Right lobe of liver (tissue), 6 donors: ENCODE measurements around the gene C2orf49. TPM values are rescaled to one million over a fixed set of nuclear protein-coding genes. Genes with fewer than 3 reads are reported as not detected.

Experiments
- ATAC-seq, 4 donors: fragments of 200-7000 bp; cut with Tn5 transposase; one replicate each; pipeline ENCODE4 v1.9.1; 2020; ENCODE audit warnings: mild to moderate bottlenecking in 4 of 4, moderate library complexity in 4 of 4
- DNase-seq, 3 donors: peaks; one replicate each; pipeline ENCODE4 v3.0.0-alpha.2; 2020
- H3K27ac ChIP-seq, 3 donors: fragments of 200-600 bp; one replicate each; pipeline ENCODE4 v1.8.0; 2022
- H3K27me3 ChIP-seq, 2 donors: fragments of 200-600 bp; one replicate each; pipeline ENCODE4 v1.8.0; 2022
- H3K36me3 ChIP-seq, 4 donors: fragments of 200-600 bp; sonication (generic) in 1 of 4; one replicate each; pipeline versions ENCODE4 v1.5.1 to v1.8.0; 2017 to 2022; ENCODE audit warnings: control low read depth in 1 of 4
- H3K4me1 ChIP-seq, 4 donors: fragments of 200-600 bp; sonication (generic) in 1 of 4; one replicate each; pipeline versions ENCODE4 v1.5.1 to v1.8.0; 2017 to 2022; ENCODE audit warnings: control low read depth in 1 of 4
- H3K4me3 ChIP-seq, 3 donors: fragments of 200-600 bp; one replicate each; pipeline ENCODE4 v1.8.0; 2022
- H3K9me3 ChIP-seq, 4 donors: fragments of 200-600 bp; sonication (generic) in 1 of 4; one replicate each; pipeline versions ENCODE4 v1.5.1 to v1.8.0; 2017 to 2022; ENCODE audit warnings: control low read depth in 1 of 4
- CTCF ChIP-seq, 4 donors: fragments of 200-600 bp in 3 of 4; fragments of 450-650 bp in 1 of 4; IDR thresholded peaks; one replicate each; pipeline versions ENCODE4 v1.5.1 to v1.8.0; 2016 to 2022; ENCODE audit warnings: antibody characterized with exemption in 4 of 4, mild to moderate bottlenecking in 2 of 4
- POLR2A ChIP-seq: fragments of 450-650 bp; IDR thresholded peaks from one replicate; pipeline ENCODE4 v1.6.1; 2017; ENCODE audit warnings: antibody characterized with exemption, mild to moderate bottlenecking
- WGBS: methylation state at CpG from one replicate; pipeline ENCODE4 v1.1.6; 2018; ENCODE audit warnings: low coverage, low lambda C conversion rate; ENCODE audit not compliant: insufficient coverage; ENCODE audit errors: missing lambda C conversion rate; 5-methylcytosine and 5-hydroxymethylcytosine counted together
- intact Hi-C, 2 donors: fragments of 100-400 bp; cut with DNase I; formaldehyde crosslinking; loops; one replicate each; pipeline versions ENCODE4 v1.11.2 to v1.14.1; 2022
- total RNA-seq, 6 experiments: library from RNA; depleted of rRNA in 2 of 6; stranded (reverse); fragments of >200 nt in 2 of 6; fragmentation: NEBNext Ultra II Directional in 3 of 6; extraction: Animal tissue kit (Norgen Biotek cat#: 25700) in 3 of 6; gene quantifications; one replicate each; pipeline versions ENCODE4 v1.1.0 to v1.2.4, GENCODE V29; 2016 to 2023
- donor health status: DM: no; HTN: yes; CAD: no.
- donor health status: DM: no; HTN: no; CAD: no.
- donor health status: DM: no; HTN: no; CAD: no.
- donor health status: DM: no; HTN: yes; CAD: no.
- donor health status: DM: no; HTN: yes; CAD: no.

Gene C2orf49
- total RNA-seq, 6 experiments from 2014 or later: 3.9 to 7.4 (median 6.4) TPM

- TF ChIP-seq CTCF (IDR thresholded peaks at IDR 0.05): no peak
- TF ChIP-seq POLR2A: no peak
- no peak for DNase-seq
- no peak overlapping the region for H3K4me3 ChIP-seq
- no peaks in the 10 kb centered on the region for H3K9me3 ChIP-seq
- H3K36me3 ChIP-seq: no peaks in the 10 kb centered on the region
- ATAC-seq: no peak
- H3K27ac ChIP-seq: no peak overlapping the region
- no peaks in the 10 kb centered on the region for H3K4me1 ChIP-seq
- no peaks in the 10 kb centered on the region for H3K27me3 ChIP-seq
- intact Hi-C loops: no loop called here
Measured at GRCh38 chr2:105313877-105314276, 23.5 kb upstream of the C2orf49 start.

- H3K9me3 ChIP-seq: no peaks in the 10 kb centered on the region
- no peak overlapping the region for H3K27ac ChIP-seq
- no peak for DNase-seq
- no peak for TF ChIP-seq POLR2A
- no peak for ATAC-seq
- H3K27me3 ChIP-seq: no peaks in the 10 kb centered on the region
- no peaks in the 10 kb centered on the region for H3K4me1 ChIP-seq
- H3K4me3 ChIP-seq: no peak overlapping the region
- intact Hi-C loops: no loop called here
- H3K36me3 ChIP-seq: no peaks in the 10 kb centered on the region
- WGBS: 75% methylated on average over 3 of the region's 3 CpGs
Measured at GRCh38 chr2:105315314-105315713, 22.0 kb upstream of the C2orf49 start.

GRCh38 chr2:105317937-105318336 lies 19.4 kb upstream of the C2orf49 start:
- intact Hi-C loops: no loop called here
- TF ChIP-seq CTCF (IDR thresholded peaks at IDR 0.05) (no peak), POLR2A (no peak)
- no peaks in the 10 kb centered on the region for H3K27me3 ChIP-seq
- no peak overlapping the region for H3K4me3 ChIP-seq
- no peaks in the 10 kb centered on the region for H3K4me1 ChIP-seq
- H3K27ac ChIP-seq: no peak overlapping the region
- DNase-seq: no peak
- no peaks in the 10 kb centered on the region for H3K9me3 ChIP-seq
- WGBS: 83% methylated on average over 1 of the region's 3 CpGs
- no peaks in the 10 kb centered on the region for H3K36me3 ChIP-seq
- ATAC-seq: no peak

- Histone ChIP-seq H3K27ac (no peak overlapping the region), H3K27me3 (no peaks in the 10 kb centered on the region), H3K4me3 (no peak overlapping the region), H3K9me3 (no peaks in the 10 kb centered on the region), H3K4me1 (no peaks in the 10 kb centered on the region), H3K36me3 (no peaks in the 10 kb centered on the region)
- intact Hi-C loops: no loop called here
- no peak for TF ChIP-seq CTCF (IDR thresholded peaks at IDR 0.05)
- no peak for TF ChIP-seq POLR2A
- 78% methylated on average over 6 of the region's 7 CpGs for WGBS
- no peak for DNase-seq
- ATAC-seq: no peak
Measured at GRCh38 chr2:105320651-105321215, 16.6 kb upstream of the C2orf49 start.

GRCh38 chr2:105321875-105322646 lies 15.3 kb upstream of the C2orf49 start:
- H3K27ac ChIP-seq: no peak overlapping the region
- intact Hi-C loops: no loop called here

More at GRCh38 chr2:105321875-105322646, 15.3 kb upstream of the C2orf49 start:
- 92% methylated on average over 3 of the region's 3 CpGs for WGBS
- ATAC-seq: no peak
- Histone ChIP-seq H3K27me3 (no peaks in the 10 kb centered on the region), H3K4me3 (no peak overlapping the region), H3K4me1 (no peaks in the 10 kb centered on the region), H3K36me3 (no peaks in the 10 kb centered on the region), H3K9me3 (no peaks in the 10 kb centered on the region)
- DNase-seq: no peak
- TF ChIP-seq POLR2A: no peak
- no peak for TF ChIP-seq CTCF (IDR thresholded peaks at IDR 0.05)
